Measurements from ENCODE around the gene HCFC1. TPM values are rescaled to one million over a fixed set of nuclear protein-coding genes. Genes with fewer than 3 reads are reported as not detected.

The HCFC1 gene
- total RNA-seq, result 7.9 and 13.4 TPM in 2 replicates

DNA sequence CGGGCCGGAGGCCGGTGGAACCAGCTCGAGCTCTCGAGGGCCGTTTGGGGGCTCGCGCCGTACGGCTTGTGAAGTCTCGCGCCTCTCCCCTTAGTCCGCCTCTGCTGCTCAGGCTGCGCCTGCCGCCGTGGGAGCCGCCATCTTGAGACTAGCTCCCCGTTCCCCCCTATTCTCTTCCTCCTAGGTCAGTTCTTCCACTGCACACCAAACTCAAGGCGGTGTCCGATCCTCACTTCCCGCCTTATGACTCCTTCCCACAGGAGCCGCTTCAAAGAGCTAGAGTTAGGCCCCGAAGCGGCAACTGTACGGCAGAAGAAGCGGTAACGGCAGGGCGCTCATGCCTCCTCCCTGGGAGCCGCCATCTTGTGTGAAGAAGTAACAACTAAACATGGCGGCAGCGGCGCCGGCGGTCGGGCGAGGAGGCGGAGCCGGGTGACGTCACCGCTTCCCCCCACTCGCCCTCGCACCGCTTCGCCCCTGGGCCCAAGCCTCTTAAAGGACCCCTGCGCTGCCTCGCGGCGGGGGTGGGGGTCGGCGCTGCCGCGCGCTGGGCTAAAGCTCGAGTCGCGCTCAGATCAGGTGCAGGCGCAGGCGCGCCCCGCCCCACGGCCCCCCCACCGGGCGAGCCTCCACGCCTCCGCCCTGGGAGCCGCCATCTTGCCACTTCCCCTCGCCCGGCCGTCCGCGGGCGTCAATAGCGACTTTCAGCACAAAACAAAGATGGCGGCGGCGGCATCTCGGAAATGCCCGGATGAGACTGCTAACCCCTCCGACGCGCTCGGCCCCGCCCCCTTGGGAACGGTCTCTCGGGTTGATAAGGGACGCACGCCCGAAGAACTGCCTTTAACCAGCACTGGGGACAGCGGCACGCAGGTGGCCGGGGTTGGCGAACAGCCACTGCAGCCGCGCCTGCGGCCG, at the start of gene HCFC1:
Gene HCFC1, minus strand, starts transcription at position 369 of the 918 bp plus-strand sequence. CDS start 978 bp downstream, outside the sequence.

GRCh38 chrX:154019633-154020528, 48.3 kb upstream of the HCFC1 start, which contains the start of gene IRAK1:
Gene IRAK1, minus strand, starts transcription at chrX:154019902. Its CDS starts 90 bp downstream, at chrX:154019812.

GRCh38 chrX:153972368-153973126, 929 bp upstream of the HCFC1 start, which contains the start of gene TMEM187:
Gene TMEM187, plus strand, starts transcription at chrX:153972754. Its CDS starts 9,309 bp downstream, at chrX:153982063.

GRCh38 chrX:153944140-153944799, 27.3 kb downstream of the HCFC1 start, which contains the start of gene RENBP:
Gene RENBP, minus strand, starts transcription at chrX:153944643. Its CDS starts 33 bp downstream, at chrX:153944610.

GRCh38 chrX:153934762-153935325, 36.8 kb downstream of the HCFC1 start, which contains the start of gene NAA10:
Gene NAA10, minus strand, starts transcription at chrX:153935037. Its CDS starts 133 bp downstream, at chrX:153934904.

GRCh38 chrX:153925739-153926551, 45.7 kb downstream of the HCFC1 start, which contains the start of gene ARHGAP4:
Gene ARHGAP4, minus strand, starts transcription at chrX:153926264. Its CDS starts 62 bp downstream, at chrX:153926202.

DNA sequence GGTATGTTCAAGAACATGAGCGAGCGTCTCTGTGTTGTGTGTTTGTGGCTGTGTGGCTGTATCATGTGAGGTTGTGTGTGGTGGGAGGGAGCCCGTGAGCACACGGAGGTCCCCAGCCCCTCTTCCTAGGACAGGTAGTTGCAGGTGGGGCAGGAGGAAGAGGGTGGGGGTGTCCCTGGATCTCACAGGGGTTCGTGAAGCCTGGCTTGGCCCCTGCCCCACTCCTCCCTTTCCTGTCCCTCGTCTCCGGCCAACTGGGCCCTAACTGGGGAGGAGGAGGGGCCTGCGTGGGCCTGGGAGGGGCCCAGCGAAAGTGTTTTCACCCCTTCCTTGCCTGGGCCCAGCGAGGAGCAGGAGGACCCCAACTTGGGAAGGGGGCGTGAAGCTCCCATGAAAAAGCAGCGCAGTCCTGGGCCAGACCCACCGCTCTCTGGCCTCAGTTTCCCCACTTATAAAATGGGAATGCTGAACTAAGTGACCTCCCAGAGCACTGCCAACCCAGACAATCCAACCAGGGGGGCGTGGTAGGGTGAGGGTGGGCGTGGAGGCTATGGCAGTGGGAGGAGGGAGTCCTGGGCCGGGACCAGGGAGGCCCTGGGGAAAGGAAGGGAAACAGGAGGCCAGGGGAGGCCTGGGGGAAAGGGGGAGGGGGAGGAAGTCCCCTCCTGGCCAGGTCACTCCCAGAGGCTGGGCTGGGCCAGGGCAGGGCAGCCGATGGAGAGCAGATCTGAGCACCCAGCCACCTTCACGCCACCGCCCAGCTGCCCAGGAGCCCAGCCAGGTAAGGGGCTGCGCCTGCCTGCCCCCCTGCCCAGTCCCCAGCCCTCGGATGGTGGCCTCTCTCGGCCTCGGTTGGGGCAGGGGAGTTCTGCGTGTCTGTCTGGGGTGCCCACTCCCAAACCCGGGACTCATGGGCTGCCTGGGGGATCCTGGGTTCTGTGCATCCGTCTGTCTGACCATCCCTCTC, 67.3 kb downstream of the HCFC1 start, which contains the start of gene AVPR2:
Gene AVPR2, plus strand, starts transcription at position 683 of the 967 bp plus-strand sequence. CDS start 473 bp downstream, outside the sequence.

Other genes with a start within 250 kb of the HCFC1 start
- gene BCAP31, start 247.4 kb downstream of the HCFC1 start, total RNA-seq, result 240 and 278 TPM in 2 replicates
- 11.0 and 11.1 TPM in 2 replicates for gene ABCD1, start 247.0 kb downstream of the HCFC1 start, total RNA-seq
- gene PLXNB3, start 207.6 kb downstream of the HCFC1 start, total RNA-seq, result 4.2 and 6.5 TPM in 2 replicates
- gene SRPK3, start 190.8 kb downstream of the HCFC1 start, total RNA-seq, result 0.58 and 0.85 TPM in 2 replicates
- 26.5 and 52.0 TPM in 2 replicates for gene IDH3G, start 177.4 kb downstream of the HCFC1 start, total RNA-seq
- gene SSR4, start 177.2 kb downstream of the HCFC1 start, total RNA-seq, result 92.6 and 162 TPM in 2 replicates
- gene PDZD4, start 141.3 kb downstream of the HCFC1 start, total RNA-seq, result 0.19 and 0.56 TPM in 2 replicates
- 1.9 and 3.7 TPM in 2 replicates for gene L1CAM, start 85.6 kb downstream of the HCFC1 start, total RNA-seq
- not detected in 2 replicates for gene AVPR2, start 67.1 kb downstream of the HCFC1 start, total RNA-seq
- gene ARHGAP4, start 45.6 kb downstream of the HCFC1 start, total RNA-seq, result 0.38 and 0.85 TPM in 2 replicates
- gene NAA10, start 36.8 kb downstream of the HCFC1 start, total RNA-seq, result 47.6 and 120 TPM in 2 replicates
- gene RENBP, start 27.2 kb downstream of the HCFC1 start, total RNA-seq, result 2.3 and 13.2 TPM in 2 replicates
- gene TMEM187, start 936 bp upstream of the HCFC1 start, total RNA-seq, result 4.0 and 6.8 TPM in 2 replicates
- 74.4 and 108 TPM in 2 replicates for gene IRAK1, start 48.1 kb upstream of the HCFC1 start, total RNA-seq
- gene MECP2, start 125.9 kb upstream of the HCFC1 start, total RNA-seq, result 15.3 and 27.6 TPM in 2 replicates
- gene OPN1LW, start 172.4 kb upstream of the HCFC1 start, total RNA-seq, result not detected in 2 replicates
- not detected in 2 replicates for gene OPN1MW, start 210.8 kb upstream of the HCFC1 start, total RNA-seq
- not detected in 2 replicates for gene OPN1MW2, start 247.9 kb upstream of the HCFC1 start, total RNA-seq

Measured in regular cardiac myocyte (primary cell).